ENCODE data around the gene RYR2. TPM values are rescaled to one million over a fixed set of nuclear protein-coding genes. Genes with fewer than 3 reads are reported as not detected.

Gene RYR2
- total and polyA plus RNA-seq, 2 of the 8 experiments (the other 6 are each of a cell fraction or from before 2014, with no cell fraction given) = 1.3 to 4.4 TPM

GRCh38 chr1:237074371-237075117 lies 32.6 kb downstream of the RYR2 start:
- no peak for TF ChIP-seq NANOG (IDR thresholded peaks at IDR 0.05; ENCODE audit: insufficient read depth, low read depth, low read length, poor library complexity, severe bottlenecking)
- peak; percentile 30 for TF ChIP-seq TAF7 (optimal IDR thresholded peaks at IDR 0.05; ENCODE audit: borderline replicate concordance, low read depth, low read length)
- 89% methylated on average over 11 of the region's 11 CpGs; no CpG with 5 or more reads in 1 of the 2 experiments for WGBS, 2 experiments (ENCODE audit: extremely low coverage in 1 of 2, insufficient coverage in 1 of 2, insufficient read length in 1 of 2, insufficient replicate concordance in 2 of 2, low coverage in 1 of 2, low lambda C conversion rate in 2 of 2, missing lambda C conversion rate in 1 of 2)
- peak overlapping the region; percentile 57 for H4K5ac ChIP-seq (ENCODE audit: insufficient read length, low read depth, low read length)
- H2BK5ac ChIP-seq (ENCODE audit: low read depth, low read length) = peak overlapping the region; percentile 71
- no peaks in the 10 kb centered on the region for H3K27me3 ChIP-seq (replicated peaks in 1 of 4; ENCODE audit: control insufficient read depth in 3 of 4, extremely low read depth in 1 of 4, insufficient read depth in 3 of 4, low read length in 3 of 4)
- peaks cover 2% of the 10 kb centered on the region; the same call in 1 of the 2 replicates for H3K79me1 ChIP-seq (ENCODE audit: low read depth, low read length)
- H2BK120ac ChIP-seq (replicated peaks; ENCODE audit: low read depth, low read length) = peak overlapping the region; percentile 73
- H2BK12ac ChIP-seq (ENCODE audit: low read depth, low read length) = peak overlapping the region; percentile 82
- H3K27ac ChIP-seq (ENCODE audit: low read depth, low read length) = no peak overlapping the region
- no peak overlapping the region for H3K23ac ChIP-seq (ENCODE audit: insufficient read length)
- peaks cover 0 to 3% (median 2%) of the 10 kb centered on the region in 4 experiments; a peak in 2 of 7 replicates for H3K4me1 ChIP-seq (replicated peaks in 1 of 4; ENCODE audit: control insufficient read depth in 3 of 4, insufficient read depth in 4 of 4, low read length in 3 of 4)
- no peak overlapping the region for H3K14ac ChIP-seq (ENCODE audit: insufficient read length)
- ChIA-PET POLR2A (ENCODE audit: partially characterized antibody) (interaction anchor here (0.9 kb wide), 1 partner anchor 12 kb away, joined by 3 read pairs; no protein-coding TSS in a partner anchor), CTCF (ENCODE audit: partially characterized antibody) (interaction anchor here (0.6 to 1.1 kb wide), 2 partner anchors 25 to 49 kb away, joined by 3 to 5 read pairs; no protein-coding TSS in a partner anchor)
- peak overlapping the region; percentile 45 for H4K91ac ChIP-seq (replicated peaks; ENCODE audit: insufficient read length, low read length)
- no peak for FAIRE-seq
- H3K56ac ChIP-seq (replicated peaks; ENCODE audit: insufficient read length, low read depth, low read length) = no peak overlapping the region
- no peaks in the 10 kb centered on the region; a peak in 2 of 4 replicates for H3K79me2 ChIP-seq (ENCODE audit: control insufficient read depth in 1 of 2, insufficient read depth in 2 of 2, low read length in 2 of 2)
- H3K4me2 ChIP-seq (ENCODE audit: insufficient read depth in 1 of 2, low read depth in 2 of 2, low read length in 2 of 2) = peak overlapping the region; percentile 28 to 33; a peak in 2 of 4 replicates
- H2AFZ ChIP-seq (ENCODE audit: low read length) = no peak overlapping the region
- H3K36me3 ChIP-seq (ENCODE audit: control insufficient read depth in 2 of 4, insufficient read depth in 4 of 4, low read length in 3 of 4) = no peaks in the 10 kb centered on the region
- no peaks in the 10 kb centered on the region for H3K23me2 ChIP-seq (ENCODE audit: low read depth, low read length)
- H2AK5ac ChIP-seq (ENCODE audit: low read depth, low read length) = peak overlapping the region; percentile 98
- peak overlapping the region; percentile 92; the same call in 1 of the 2 replicates for H4K8ac ChIP-seq (ENCODE audit: extremely low read depth, insufficient read depth, low read length)
- H3K4ac ChIP-seq (replicated peaks; ENCODE audit: insufficient read length, low read depth, low read length) = peak overlapping the region; percentile 57
- peak overlapping the region in 1 of 4 experiments; percentile 22; a peak in 1 of 7 replicates for H3K9ac ChIP-seq (replicated peaks in 1 of 4; ENCODE audit: extremely low read depth in 1 of 4, low read depth in 3 of 4, low read length in 3 of 4)
- H2BK15ac ChIP-seq (ENCODE audit: low read length) = peak overlapping the region; percentile 89
- DNase-seq (ENCODE audit: low read depth in 1 of 2, low spot score in 2 of 2) = no peak
- peak overlapping the region; percentile 78 for H3K18ac ChIP-seq (ENCODE audit: extremely low read depth, low read length)
- H2BK20ac ChIP-seq (ENCODE audit: low read length) = peak overlapping the region; percentile 82
- no peaks in the 10 kb centered on the region for H4K20me1 ChIP-seq (replicated peaks in 1 of 2; ENCODE audit: control insufficient read depth in 1 of 2, insufficient read depth in 2 of 2, low read length in 2 of 2)
- no peaks in the 10 kb centered on the region for H3K9me3 ChIP-seq (ENCODE audit: insufficient read depth in 2 of 2, low read depth in 1 of 2, low read length in 1 of 2)
- peak overlapping the region in 1 of 4 experiments; percentile 25; a peak in 2 of 8 replicates for H3K4me3 ChIP-seq (ENCODE audit: extremely low read depth in 1 of 4, insufficient read depth in 2 of 4, low read depth in 3 of 4, low read length in 4 of 4)
